ENCODE results near the gene SLIT3.
"Not testable (repeated sequence)": the region's sequence is repeated elsewhere in the genome, so short reads cannot be mapped to it uniquely, and the experiment has no call there.

SLIT3 gene

GRCh38 chr5:168746893-168747640, 553.9 kb downstream of the SLIT3 start:
- no peak for DNase-seq

- not testable (repeated sequence) for DNase-seq
Measured at GRCh38 chr5:168746126-168746892, 554.6 kb downstream of the SLIT3 start.

DNA sequence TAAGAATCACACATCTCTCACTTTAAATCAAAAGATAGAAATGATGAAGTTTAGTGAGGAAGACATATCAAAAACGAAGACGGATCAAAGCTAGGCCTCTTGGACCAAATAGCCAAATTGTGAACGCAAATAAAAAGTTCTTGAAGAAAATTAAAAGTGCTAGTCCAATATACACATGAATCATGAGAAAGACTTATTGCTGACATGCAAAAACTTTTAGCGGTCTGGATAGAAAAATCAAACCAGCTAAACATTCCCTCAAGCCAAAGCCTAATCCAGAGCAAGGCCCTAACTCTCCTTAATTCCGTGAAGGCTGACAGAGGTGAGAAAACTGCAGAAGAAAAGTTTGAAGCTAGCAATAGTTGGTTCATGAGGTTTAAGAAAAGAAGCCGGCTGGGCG, 557.3 kb downstream of the SLIT3 start:
- no peak for DNase-seq

GRCh38 chr5:168742311-168742710, 558.6 kb downstream of the SLIT3 start:
- not testable (repeated sequence) for DNase-seq

GRCh38 chr5:168740811-168741213, 560.1 kb downstream of the SLIT3 start:
- no peak for DNase-seq

DNA sequence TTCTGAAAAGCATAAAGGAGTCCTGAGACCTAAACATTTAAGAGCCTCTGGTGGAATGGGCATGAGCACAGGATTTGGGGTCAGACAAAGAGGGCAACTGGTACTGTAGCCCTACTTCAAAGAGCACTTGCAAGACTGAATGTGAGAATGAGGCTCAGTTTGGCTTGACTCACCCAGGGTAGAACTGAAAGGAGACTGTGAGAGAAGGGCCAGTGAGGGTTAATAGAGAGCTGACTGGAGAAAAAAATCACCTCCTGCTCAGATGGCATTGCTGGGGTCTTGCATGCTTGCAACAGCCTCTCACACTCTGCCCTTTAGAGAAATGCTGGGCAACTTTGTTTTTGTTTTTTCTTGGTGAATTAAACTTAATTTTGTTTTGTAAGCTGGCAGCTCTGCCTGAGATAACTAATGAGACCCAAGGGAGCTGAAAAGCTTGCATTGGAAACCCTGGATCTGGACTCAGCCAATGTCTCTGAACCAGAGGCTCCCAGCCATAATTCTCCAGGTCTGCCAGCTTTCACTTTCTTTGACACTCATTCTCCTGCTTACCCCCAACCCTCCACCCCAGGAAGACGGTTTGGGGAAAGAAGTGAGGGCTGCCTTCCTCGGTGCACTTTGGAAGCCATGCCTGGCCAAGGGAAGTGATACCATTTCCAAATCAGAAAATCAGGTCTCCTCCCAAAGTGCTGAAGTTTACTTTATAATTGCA, 560.7 kb downstream of the SLIT3 start:
- DNase-seq: no peak

- DNase-seq: no peak
Measured at GRCh38 chr5:168737066-168737465, 563.9 kb downstream of the SLIT3 start.

DNA sequence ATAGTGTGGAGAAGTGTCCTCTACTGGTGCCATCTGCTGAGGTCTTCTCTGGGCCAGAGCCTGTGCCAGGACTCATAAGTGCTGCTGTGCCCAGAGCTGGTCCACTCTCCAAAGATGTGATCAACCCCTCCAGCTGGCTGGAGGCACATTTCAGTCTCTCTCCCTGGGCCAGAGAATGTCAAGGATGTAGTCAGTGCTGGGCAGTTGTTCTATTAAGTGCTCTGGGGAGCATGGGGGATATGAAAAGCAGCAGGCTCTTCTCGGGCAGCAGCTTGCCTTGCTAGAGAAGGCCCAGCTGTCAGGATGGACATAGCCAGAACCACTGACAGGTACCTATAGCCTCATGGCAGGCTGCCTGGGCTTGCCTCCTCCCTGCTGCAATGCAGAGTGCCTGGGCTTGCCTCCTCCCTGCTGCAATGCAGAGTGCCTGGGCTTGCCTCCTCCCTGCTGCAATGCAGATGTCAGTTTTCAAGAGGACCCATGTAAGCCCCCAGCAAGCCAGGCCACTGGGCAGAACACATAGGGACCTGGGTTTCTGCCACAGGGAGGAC, 564.6 kb downstream of the SLIT3 start:
- DNase-seq: no peak

GRCh38 chr5:168734620-168735300, 566.2 kb downstream of the SLIT3 start:
- DNase-seq: no peak

DNA sequence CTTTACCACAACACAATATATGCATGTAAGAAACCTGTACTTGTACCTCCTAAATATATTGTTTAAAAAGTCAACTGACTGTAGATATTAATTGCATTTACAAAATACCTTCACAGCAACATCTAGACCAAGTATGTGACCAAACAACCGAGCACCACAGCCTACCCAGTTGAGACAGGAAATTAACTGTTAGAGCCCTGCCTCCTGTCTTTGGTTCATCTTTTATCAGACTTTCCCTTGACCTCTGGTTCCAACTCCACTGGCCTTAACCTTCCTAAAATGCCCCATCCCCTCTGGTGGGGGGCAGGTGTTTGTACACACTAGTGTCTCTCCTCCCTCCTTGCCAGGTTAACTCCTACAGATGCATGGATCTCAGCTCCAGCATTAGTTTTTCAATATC, 566.8 kb downstream of the SLIT3 start:
- DNase-seq: no peak

GRCh38 chr5:168728546-168729211, 572.3 kb downstream of the SLIT3 start:
- DNase-seq: no peak

GRCh38 chr5:168727547-168727946, 573.4 kb downstream of the SLIT3 start:
- no peak for DNase-seq

DNA sequence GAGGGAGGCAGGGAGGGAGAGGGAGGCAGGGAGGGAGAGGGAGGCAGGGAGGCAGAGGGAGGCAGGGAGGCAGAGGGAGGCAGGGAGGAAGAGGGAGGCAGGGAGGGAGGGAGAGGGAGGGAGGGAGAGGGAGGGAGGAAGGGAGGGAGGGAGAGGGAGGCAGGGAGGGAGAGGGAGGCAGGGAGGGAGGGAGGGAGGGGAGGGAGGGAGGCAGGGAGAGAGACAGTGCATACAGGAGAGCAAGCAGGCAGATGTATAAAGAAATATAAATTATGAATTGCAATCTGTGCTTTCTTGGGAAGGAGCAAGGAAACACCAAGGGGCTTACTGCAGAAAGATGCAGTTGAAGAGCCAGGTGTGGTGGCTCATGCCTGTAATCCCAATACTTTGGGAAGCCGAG, 574.6 kb downstream of the SLIT3 start:
- DNase-seq: no peak

GRCh38 chr5:168724227-168724626, 576.7 kb downstream of the SLIT3 start:
- DNase-seq: no peak

DNA sequence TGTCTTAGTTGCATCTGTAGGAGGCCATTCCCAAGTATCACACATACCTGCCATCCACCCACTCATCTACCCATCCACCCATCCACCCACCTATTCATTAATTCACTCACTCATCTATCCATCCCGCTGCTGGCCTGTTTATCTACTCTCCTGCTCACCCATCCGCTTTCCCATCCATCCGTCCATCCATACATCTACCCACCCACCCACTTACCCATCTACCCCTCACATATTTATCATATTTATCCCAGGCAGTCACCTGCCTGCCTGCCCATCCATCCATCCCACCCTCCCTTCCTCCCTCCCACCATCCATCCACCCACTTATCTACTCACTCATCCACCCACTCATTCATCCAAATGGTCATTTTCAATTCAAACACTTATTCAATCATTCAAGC, 577.9 kb downstream of the SLIT3 start:
- no peak for DNase-seq

GRCh38 chr5:168721966-168722365, 579.0 kb downstream of the SLIT3 start:
- no peak for DNase-seq

DNA sequence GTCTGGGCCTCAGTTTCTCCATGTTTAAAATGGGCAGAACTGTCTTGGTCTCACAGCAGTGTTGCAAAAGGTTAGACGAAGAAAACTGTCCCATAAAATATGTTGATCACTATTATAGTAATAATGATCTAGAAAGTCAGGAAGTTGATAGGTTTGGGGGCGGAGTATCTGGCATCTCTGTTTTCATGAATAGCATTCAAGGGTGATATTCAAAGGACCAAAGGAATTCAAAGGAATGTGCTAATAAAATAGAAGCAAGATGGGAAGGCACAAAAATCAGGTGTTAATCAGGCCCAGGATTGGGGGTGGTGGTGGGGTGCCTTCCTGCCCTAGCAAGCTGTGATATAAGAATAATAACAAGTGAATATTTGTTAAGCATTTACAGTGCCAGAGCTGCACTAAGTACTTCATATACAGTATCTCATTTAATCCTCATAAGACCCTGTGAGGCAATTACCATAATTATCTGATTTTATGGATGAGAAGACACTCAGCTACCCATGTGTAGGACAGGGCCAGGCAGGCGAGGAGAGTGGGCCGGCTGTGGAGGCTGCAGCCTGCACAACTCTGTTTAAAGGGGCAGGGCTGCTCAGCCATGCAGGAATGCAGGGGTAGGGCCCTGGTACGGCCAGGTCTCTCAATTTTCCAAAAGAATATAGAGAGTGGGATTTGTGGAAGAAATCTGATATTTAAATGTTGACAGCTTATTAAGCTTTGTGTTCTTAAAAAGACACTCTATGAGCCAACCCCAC, 579.8 kb downstream of the SLIT3 start:
- no peak for DNase-seq

- no peak for DNase-seq
Measured at GRCh38 chr5:168720575-168720974, 580.4 kb downstream of the SLIT3 start.

DNA sequence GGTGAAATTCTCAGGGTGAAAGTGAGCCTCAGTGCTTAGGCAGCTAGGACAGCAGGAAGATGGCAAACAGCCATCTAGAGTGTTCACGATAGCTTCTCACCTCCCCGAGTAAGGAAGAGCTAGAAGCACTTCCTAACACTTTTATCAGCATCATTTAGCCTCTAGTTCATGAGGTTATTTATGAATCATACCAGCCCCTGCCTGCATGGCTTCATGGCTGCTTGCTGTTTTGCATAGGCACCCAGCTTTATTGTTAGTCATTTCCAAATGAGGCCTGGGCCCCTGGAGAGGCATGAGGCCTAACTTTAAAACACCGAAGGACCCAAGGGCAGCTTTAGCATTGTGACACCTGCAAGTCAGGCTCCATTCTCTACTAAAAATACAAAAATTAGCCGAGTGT, 586.9 kb downstream of the SLIT3 start:
- no peak for DNase-seq

DNA sequence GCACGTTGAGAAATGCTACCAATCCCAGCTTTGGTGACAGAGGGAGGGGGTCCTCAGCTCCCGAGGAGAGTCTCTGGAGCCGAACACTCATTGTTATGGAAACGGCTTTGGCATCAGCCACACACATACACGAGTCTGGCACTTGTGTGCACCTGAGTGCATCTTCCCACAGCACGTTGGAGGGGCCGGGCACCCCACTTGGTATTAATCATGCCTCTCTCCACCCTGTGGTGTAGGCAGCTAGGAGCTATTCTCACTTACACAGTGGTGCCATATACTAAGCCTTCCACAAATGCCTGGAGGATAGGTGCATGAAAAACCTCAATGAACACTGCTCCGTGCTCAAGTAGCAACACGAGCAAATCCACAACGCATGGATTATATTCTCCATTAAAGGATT, 587.9 kb downstream of the SLIT3 start:
- no peak for DNase-seq

GRCh38 chr5:168712280-168712924, 588.5 kb downstream of the SLIT3 start:
- no peak for DNase-seq
